Activated T-helper 2 cell treated with anti-CD3 and anti-CD28 coated beads, Interferon-gamma antibody, Interleukin-2, Interleukin-4, amounts not matched to agents 10 μg/mL and 5 μg/mL and 100 μg/mL, durations not matched to agents 14 hours and 24 hours and 36 hours (primary cell): ENCODE data around the gene CUX1. TPM values are rescaled to one million over a fixed set of nuclear protein-coding genes. Genes with fewer than 3 reads are reported as not detected.
"Not testable (repeated sequence)": the region's sequence is repeated elsewhere in the genome, so short reads cannot be mapped to it uniquely, and the experiment has no call there.

Experiments
- DNase-seq: peaks from one replicate; pipeline ENCODE4 v3.0.0; 2021; ENCODE audit warnings: low spot score
- H3K27ac Mint-ChIP-seq: one replicate; pipeline ENCODE4 v1.8.0; 2021; ENCODE audit warnings: mixed read lengths
- H3K27me3 Mint-ChIP-seq: one replicate; pipeline ENCODE4 v1.8.0; 2021; ENCODE audit warnings: low read depth, mixed read lengths
- H3K36me3 Mint-ChIP-seq: one replicate; pipeline ENCODE4 v1.8.0; 2021; ENCODE audit warnings: low read depth, mixed read lengths
- H3K4me1 Mint-ChIP-seq: one replicate; pipeline ENCODE4 v1.8.0; 2021; ENCODE audit warnings: low read depth, mixed read lengths
- H3K4me3 Mint-ChIP-seq: one replicate; pipeline ENCODE4 v1.8.0; 2021; ENCODE audit warnings: low read depth, mild to moderate bottlenecking, moderate library complexity, mixed read lengths
- H3K9me3 Mint-ChIP-seq: one replicate; pipeline ENCODE4 v1.8.0; 2021; ENCODE audit warnings: mixed read lengths
- intact Hi-C: fragments of 100-400 bp; cut with micrococcal nuclease; formaldehyde crosslinking; loops from one replicate; pipeline ENCODE4 v1.15.1; 2023
- total RNA-seq: library from RNA; stranded (reverse); gene quantifications from 2 replicates; pipeline ENCODE4 v1.2.3, GENCODE V29; 2022

Gene CUX1
- total RNA-seq, 1 donor from 2014 or later = 31.5 TPM

GRCh38 chr7:102006695-102007094 lies 189.3 kb downstream of the CUX1 start:
- no peak overlapping the region for H3K4me3 Mint-ChIP-seq
- no peak overlapping the region for H3K27ac Mint-ChIP-seq
- no peaks in the 10 kb centered on the region for H3K4me1 Mint-ChIP-seq
- no peak for DNase-seq
- H3K9me3 Mint-ChIP-seq = no peaks in the 10 kb centered on the region
- intact Hi-C loops = no loop called here
- no peaks in the 10 kb centered on the region for H3K36me3 Mint-ChIP-seq
- H3K27me3 Mint-ChIP-seq = no peaks in the 10 kb centered on the region

DNA sequence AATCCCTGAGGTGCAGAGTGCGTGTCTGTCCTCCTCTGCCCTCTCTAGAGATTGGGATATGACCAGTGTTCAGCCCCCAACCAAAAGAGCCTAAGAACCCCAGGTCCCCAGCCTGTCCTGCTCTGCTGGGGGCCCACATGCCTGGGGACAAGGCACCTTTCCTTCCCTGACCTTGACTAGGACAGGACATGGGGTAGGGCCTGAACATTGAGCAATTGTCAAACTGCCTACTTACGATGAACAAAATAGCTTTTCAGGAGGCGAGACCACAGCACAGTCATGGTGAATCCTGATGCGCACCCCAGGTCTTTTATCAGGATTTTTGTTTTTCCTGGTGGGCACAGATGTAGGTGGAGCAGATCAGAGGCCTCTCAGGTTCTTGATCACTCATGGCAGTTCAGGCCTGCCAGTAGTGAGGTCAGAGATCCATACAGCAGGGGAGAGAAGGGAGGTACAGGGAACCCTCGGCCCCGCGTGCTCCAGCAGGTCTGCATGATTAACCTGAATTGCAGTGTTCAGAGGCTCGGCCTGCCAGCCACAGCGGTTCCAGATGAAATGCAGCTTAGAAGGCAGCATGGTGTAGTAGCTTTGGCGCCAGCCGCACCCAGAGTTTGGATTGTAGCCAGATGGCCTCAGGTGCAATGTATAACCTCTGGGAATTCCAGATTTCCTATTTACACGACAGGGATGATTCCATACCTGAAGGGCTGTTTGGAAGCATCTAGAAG lies 191.3 kb downstream of the CUX1 start:
- intact Hi-C loops = no loop called here
- Mint-ChIP-seq H3K9me3 (no peaks in the 10 kb centered on the region), H3K27me3 (no peaks in the 10 kb centered on the region), H3K4me1 (no peaks in the 10 kb centered on the region), H3K27ac (no peak overlapping the region), H3K36me3 (no peaks in the 10 kb centered on the region), H3K4me3 (no peak overlapping the region)
- no peak for DNase-seq

DNA sequence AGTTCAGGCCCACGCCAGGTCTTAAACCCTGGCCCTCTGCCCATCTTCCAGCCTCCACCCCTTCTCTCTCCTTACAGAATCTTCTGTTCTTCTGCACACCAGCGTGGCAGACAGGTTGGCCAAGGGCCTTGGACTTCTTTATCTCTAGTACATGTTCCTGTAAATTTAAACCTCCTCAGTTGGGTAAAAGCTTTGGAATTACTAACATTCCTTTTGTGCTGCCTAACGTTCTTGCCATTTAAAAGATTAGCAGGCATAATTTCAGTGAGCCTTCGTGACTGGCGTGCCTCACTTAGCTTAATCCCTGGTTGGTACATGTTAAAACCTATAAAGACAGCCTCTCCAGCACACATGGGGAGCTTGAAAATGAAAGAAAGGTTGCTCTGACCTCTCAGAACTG lies 192.2 kb downstream of the CUX1 start:
- Mint-ChIP-seq H3K36me3 (no peaks in the 10 kb centered on the region), H3K27ac (no peak overlapping the region), H3K4me1 (no peaks in the 10 kb centered on the region), H3K27me3 (no peaks in the 10 kb centered on the region), H3K9me3 (no peaks in the 10 kb centered on the region), H3K4me3 (no peak overlapping the region)
- intact Hi-C loops = no loop called here
- no peak for DNase-seq

GRCh38 chr7:102012112-102012830 lies 194.8 kb downstream of the CUX1 start:
- DNase-seq, H3K27ac Mint-ChIP-seq, H3K4me3 Mint-ChIP-seq, H3K9me3 Mint-ChIP-seq, H3K27me3 Mint-ChIP-seq, intact Hi-C loops, H3K4me1 Mint-ChIP-seq, H3K36me3 Mint-ChIP-seq: not testable (repeated sequence)

GRCh38 chr7:102012941-102013461 lies 195.6 kb downstream of the CUX1 start:
- no peaks in the 10 kb centered on the region for H3K27me3 Mint-ChIP-seq
- H3K4me3 Mint-ChIP-seq = no peak overlapping the region
- no peak for DNase-seq
- no peak overlapping the region for H3K27ac Mint-ChIP-seq
- H3K36me3 Mint-ChIP-seq = no peaks in the 10 kb centered on the region
- no peaks in the 10 kb centered on the region for H3K4me1 Mint-ChIP-seq
- no peaks in the 10 kb centered on the region for H3K9me3 Mint-ChIP-seq
- intact Hi-C loops = no loop called here

DNA sequence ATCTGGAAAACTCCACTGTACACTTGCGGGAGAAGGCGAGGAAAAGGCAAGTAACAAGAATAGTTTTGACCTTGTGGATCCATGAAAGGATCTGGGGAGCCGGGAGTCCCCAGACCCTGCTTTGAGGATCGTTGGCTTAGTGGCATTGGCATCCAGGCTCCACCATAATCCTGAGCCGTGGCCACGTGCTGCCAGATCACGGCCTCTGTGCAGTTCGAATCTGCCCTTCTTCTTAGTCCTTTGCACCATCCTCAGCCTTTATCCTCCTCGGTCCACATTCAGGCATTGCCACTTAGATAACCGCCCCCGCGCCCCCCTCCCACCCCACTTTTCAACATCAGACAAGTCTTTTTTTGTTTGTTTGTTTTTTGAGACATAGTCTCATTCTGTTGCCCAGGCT lies 201.4 kb downstream of the CUX1 start:
- Mint-ChIP-seq H3K36me3 (no peaks in the 10 kb centered on the region), H3K4me3 (no peak overlapping the region), H3K27me3 (no peaks in the 10 kb centered on the region), H3K4me1 (peaks cover 5% of the 10 kb centered on the region), H3K9me3 (no peaks in the 10 kb centered on the region), H3K27ac (no peak overlapping the region)
- intact Hi-C loops = no loop called here
- DNase-seq = no peak

DNA sequence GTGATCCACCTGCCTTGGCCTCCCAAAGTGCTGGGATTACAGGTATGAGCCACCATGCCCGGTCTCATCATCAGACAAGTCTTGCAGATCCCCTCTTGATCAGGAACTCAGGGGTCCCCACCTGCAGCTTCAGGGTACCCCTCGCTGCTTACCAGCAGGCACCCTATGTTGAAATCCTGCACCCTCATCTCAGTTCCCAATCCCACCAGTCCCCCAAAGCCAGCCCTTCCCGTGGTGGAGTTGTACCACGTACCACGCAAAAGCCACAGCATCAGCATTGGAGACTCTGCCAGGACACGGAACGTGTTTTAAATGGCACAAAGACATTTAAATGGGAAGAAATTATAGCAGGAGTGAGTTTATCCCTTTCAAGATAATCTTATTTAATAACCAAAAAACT lies 202.0 kb downstream of the CUX1 start:
- H3K4me1 Mint-ChIP-seq = peaks cover 5% of the 10 kb centered on the region
- H3K27ac Mint-ChIP-seq = no peak overlapping the region
- H3K4me3 Mint-ChIP-seq = no peak overlapping the region
- no peaks in the 10 kb centered on the region for H3K36me3 Mint-ChIP-seq
- intact Hi-C loops = no loop called here
- H3K9me3 Mint-ChIP-seq = no peaks in the 10 kb centered on the region
- DNase-seq = no peak
- no peaks in the 10 kb centered on the region for H3K27me3 Mint-ChIP-seq

- Mint-ChIP-seq H3K4me1 (peaks cover 7% of the 10 kb centered on the region), H3K27me3 (no peaks in the 10 kb centered on the region), H3K4me3 (no peak overlapping the region), H3K9me3 (no peaks in the 10 kb centered on the region), H3K27ac (no peak overlapping the region), H3K36me3 (no peaks in the 10 kb centered on the region)
- DNase-seq = no peak
- intact Hi-C loops = no loop called here
Observed at GRCh38 chr7:102021841-102022618, 204.6 kb downstream of the CUX1 start.

GRCh38 chr7:102024005-102024768 lies 206.8 kb downstream of the CUX1 start:
- H3K27ac Mint-ChIP-seq = no peak overlapping the region
- H3K4me1 Mint-ChIP-seq = peaks cover 18% of the 10 kb centered on the region
- no peak overlapping the region for H3K4me3 Mint-ChIP-seq
- no peaks in the 10 kb centered on the region for H3K9me3 Mint-ChIP-seq
- peaks cover 7% of the 10 kb centered on the region for H3K36me3 Mint-ChIP-seq
- H3K27me3 Mint-ChIP-seq = no peaks in the 10 kb centered on the region
- DNase-seq = no peak
- intact Hi-C loops = no loop called here

DNA sequence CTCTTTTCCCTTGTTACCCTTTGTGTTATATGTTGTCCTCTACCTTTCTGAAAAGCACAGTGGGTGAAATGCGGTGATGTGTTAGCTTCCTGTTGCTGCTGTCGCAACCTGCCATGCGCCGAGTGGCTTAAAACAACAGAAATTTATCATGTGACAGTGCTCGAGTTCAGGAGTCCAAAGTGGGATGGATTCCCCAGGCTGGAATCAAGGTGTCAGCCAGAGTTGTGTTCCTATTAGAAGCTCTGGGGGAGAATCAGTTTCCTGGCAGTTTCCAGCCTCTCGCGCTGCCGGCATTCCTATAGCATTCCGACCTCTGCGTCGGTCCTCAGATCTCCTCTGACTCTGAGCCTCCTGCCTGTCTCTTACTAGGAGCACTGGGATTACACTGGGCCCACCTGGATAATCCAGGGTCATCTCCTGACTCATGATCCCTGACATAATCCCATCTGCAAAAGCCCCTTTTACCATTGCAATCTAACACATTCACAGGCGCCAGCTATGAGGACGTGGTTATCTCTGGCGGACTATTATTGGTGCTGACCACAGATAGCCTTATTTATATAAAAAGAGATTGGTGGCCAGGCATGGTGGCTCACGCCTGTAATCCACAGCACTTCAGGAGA lies 207.5 kb downstream of the CUX1 start:
- Mint-ChIP-seq H3K4me1 (peaks cover 18% of the 10 kb centered on the region), H3K27ac (no peak overlapping the region), H3K4me3 (no peak overlapping the region), H3K36me3 (peaks cover 7% of the 10 kb centered on the region), H3K9me3 (no peaks in the 10 kb centered on the region), H3K27me3 (no peaks in the 10 kb centered on the region)
- DNase-seq = no peak
- intact Hi-C loops = no loop called here

DNA sequence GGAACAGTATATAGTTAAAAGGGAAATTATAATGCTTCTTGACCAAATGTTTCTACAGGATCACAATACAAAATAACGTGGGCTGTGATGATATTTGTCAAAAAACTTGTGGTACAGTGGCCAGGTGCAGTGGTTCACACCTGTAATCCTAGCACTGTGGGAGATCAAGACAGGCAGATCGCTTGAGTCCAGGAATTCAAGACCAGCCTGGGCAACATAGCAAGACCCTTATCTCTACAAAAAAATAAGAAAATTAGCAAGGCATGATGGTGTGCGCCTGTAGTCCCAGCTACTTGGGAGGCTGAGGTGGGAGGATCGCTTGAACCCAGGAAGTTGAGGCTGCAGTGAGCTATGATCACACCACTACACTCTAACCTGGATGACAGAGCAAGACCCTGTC lies 208.4 kb downstream of the CUX1 start:
- H3K4me3 Mint-ChIP-seq, DNase-seq, H3K27ac Mint-ChIP-seq, H3K27me3 Mint-ChIP-seq, H3K9me3 Mint-ChIP-seq, intact Hi-C loops, H3K36me3 Mint-ChIP-seq: not testable (repeated sequence)
- H3K4me1 Mint-ChIP-seq = peaks cover 18% of the 10 kb centered on the region

DNA sequence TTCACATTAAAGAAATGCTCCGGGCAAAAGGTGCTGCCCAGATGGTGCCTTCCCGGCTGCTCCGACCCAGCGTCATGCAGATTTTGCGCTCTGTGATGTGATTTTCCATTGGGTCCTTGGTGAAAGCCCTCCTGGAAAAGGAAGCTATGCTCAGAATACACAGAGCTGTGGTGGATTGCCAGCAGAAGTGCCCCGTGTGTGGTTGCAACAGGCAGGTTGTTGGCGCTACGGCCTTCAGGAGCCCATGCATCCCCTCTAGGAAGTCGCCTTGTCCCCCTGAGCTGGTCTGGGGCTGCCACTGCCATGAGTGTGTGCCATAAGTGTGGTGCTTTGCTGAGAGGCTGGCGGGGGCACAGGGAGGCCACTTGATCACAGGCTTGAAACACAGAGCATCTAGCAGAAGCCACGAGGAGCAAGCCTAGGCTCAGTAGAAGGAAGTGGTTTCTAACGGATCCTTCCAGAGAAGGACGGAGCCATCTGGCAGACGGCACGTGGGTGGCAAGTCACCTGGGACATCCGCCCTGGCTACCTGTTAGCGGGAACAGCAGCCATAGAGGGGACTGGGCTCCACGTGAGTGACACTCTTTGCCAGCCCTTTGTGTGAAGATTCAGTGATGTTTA lies 210.9 kb downstream of the CUX1 start:
- H3K27ac Mint-ChIP-seq = peak overlapping the region; percentile 38
- no peaks in the 10 kb centered on the region for H3K9me3 Mint-ChIP-seq
- intact Hi-C loops = no loop called here
- no peak overlapping the region for H3K4me3 Mint-ChIP-seq
- peaks cover 18% of the 10 kb centered on the region for H3K4me1 Mint-ChIP-seq
- H3K27me3 Mint-ChIP-seq = no peaks in the 10 kb centered on the region
- peak; percentile 11 for DNase-seq
- H3K36me3 Mint-ChIP-seq = peaks cover 7% of the 10 kb centered on the region
